GM23338 (cell line): ENCODE measurements around the gene FIG4.

Source experiments
- CREB1 ChIP-seq: fragments of 250-450 bp; sonication (Bioruptor Pico); IDR thresholded peaks from 2 replicates; pipeline ENCODE4 v1.5.0; 2020; ENCODE audit warnings: low read depth, mild to moderate bottlenecking, moderate library complexity
- EZH2 ChIP-seq: fragments of 200-600 bp; sonication (generic); IDR thresholded peaks from one replicate; pipeline ENCODE4 v1.8.0; 2017; ENCODE audit warnings: antibody characterized with exemption, mild to moderate bottlenecking, low read depth; ENCODE audit not compliant: unreplicated experiment
- EZH2phosphoT487 ChIP-seq: fragments of 200-600 bp; sonication (generic); IDR thresholded peaks from one replicate; pipeline ENCODE4 v1.8.1; 2018; ENCODE audit warnings: antibody characterized with exemption; ENCODE audit not compliant: unreplicated experiment
- JUNB ChIP-seq: IDR thresholded peaks from one replicate; pipeline ENCODE4 v1.6.1; 2016; ENCODE audit warnings: antibody characterized with exemption; ENCODE audit not compliant: unreplicated experiment
- NANOG ChIP-seq: IDR thresholded peaks from 2 replicates; pipeline ENCODE4 v1.6.1; 2016; ENCODE audit warnings: antibody characterized with exemption, borderline replicate concordance
- POLR2AphosphoS5 ChIP-seq: IDR thresholded peaks from 2 replicates; pipeline ENCODE4 v1.6.1; 2016; ENCODE audit warnings: antibody characterized with exemption, low read depth
- STAT1 ChIP-seq: IDR thresholded peaks from one replicate; pipeline ENCODE4 v1.6.1; 2016; ENCODE audit warnings: antibody characterized with exemption; ENCODE audit not compliant: unreplicated experiment
- ZNF114 ChIP-seq: fragments of 250-450 bp; sonication (Bioruptor Pico); IDR thresholded peaks from 2 replicates; pipeline ENCODE4 v1.5.0; 2020; ENCODE audit warnings: mild to moderate bottlenecking, moderate library complexity
- ZNF331 ChIP-seq: fragments of 250-450 bp; sonication (Bioruptor Pico); IDR thresholded peaks from 2 replicates; pipeline ENCODE4 v1.5.0; 2020; ENCODE audit warnings: low read depth, mild to moderate bottlenecking, moderate library complexity
- ZNF462 ChIP-seq: fragments of 250-450 bp; sonication (Bioruptor Pico); IDR thresholded peaks from 2 replicates; pipeline ENCODE4 v1.5.0; 2020; ENCODE audit warnings: mild to moderate bottlenecking, moderate library complexity
- TF ChIP-seq, protein P1 (sequence below), 2 experiments: fragments of 200-600 bp in 1 of 2; sonication (generic) in 1 of 2; conservative IDR thresholded peaks; 2 replicates each; pipeline versions ENCODE4 v1.5.1 to v1.6.1; 2016 to 2017; ENCODE audit warnings: antibody characterized with exemption in 2 of 2, low read depth in 2 of 2, mild to moderate bottlenecking in 2 of 2, moderate library complexity in 1 of 2
- TF ChIP-seq, protein P2 (sequence below): IDR thresholded peaks from one replicate; pipeline ENCODE4 v1.6.1; 2018; ENCODE audit warnings: antibody characterized with exemption; ENCODE audit not compliant: unreplicated experiment

DNA sequence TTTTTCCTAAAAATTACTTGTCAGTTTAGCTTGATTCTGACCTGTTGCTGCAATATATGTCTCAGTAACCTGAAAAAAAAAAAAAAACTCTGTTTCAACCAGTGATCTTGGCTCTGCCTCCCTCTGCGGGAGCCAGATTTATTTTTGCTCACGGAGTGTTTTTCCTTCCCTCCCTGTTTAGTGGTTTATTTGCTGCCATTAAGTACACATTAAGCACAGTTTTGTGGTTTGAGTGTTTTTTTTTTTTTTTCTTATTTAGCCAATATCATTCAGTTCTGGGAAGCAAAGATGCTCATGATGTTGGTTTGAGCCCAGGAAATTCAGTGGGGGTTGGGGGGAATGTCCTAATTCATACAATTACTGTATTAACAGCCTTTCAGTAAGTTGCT, 176.9 kb downstream of the FIG4 start:
- TF ChIP-seq, protein P1, sequence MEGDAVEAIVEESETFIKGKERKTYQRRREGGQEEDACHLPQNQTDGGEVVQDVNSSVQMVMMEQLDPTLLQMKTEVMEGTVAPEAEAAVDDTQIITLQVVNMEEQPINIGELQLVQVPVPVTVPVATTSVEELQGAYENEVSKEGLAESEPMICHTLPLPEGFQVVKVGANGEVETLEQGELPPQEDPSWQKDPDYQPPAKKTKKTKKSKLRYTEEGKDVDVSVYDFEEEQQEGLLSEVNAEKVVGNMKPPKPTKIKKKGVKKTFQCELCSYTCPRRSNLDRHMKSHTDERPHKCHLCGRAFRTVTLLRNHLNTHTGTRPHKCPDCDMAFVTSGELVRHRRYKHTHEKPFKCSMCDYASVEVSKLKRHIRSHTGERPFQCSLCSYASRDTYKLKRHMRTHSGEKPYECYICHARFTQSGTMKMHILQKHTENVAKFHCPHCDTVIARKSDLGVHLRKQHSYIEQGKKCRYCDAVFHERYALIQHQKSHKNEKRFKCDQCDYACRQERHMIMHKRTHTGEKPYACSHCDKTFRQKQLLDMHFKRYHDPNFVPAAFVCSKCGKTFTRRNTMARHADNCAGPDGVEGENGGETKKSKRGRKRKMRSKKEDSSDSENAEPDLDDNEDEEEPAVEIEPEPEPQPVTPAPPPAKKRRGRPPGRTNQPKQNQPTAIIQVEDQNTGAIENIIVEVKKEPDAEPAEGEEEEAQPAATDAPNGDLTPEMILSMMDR (conservative IDR thresholded peaks at IDR 0.05; ENCODE audit: low read depth in 2 of 2): no peak
- no peak for TF ChIP-seq EZH2
- TF ChIP-seq EZH2phosphoT487: no peak
- TF ChIP-seq POLR2AphosphoS5: no peak
- no peak for TF ChIP-seq CREB1 (CRISPR knock-in tag)
- TF ChIP-seq, protein P2, sequence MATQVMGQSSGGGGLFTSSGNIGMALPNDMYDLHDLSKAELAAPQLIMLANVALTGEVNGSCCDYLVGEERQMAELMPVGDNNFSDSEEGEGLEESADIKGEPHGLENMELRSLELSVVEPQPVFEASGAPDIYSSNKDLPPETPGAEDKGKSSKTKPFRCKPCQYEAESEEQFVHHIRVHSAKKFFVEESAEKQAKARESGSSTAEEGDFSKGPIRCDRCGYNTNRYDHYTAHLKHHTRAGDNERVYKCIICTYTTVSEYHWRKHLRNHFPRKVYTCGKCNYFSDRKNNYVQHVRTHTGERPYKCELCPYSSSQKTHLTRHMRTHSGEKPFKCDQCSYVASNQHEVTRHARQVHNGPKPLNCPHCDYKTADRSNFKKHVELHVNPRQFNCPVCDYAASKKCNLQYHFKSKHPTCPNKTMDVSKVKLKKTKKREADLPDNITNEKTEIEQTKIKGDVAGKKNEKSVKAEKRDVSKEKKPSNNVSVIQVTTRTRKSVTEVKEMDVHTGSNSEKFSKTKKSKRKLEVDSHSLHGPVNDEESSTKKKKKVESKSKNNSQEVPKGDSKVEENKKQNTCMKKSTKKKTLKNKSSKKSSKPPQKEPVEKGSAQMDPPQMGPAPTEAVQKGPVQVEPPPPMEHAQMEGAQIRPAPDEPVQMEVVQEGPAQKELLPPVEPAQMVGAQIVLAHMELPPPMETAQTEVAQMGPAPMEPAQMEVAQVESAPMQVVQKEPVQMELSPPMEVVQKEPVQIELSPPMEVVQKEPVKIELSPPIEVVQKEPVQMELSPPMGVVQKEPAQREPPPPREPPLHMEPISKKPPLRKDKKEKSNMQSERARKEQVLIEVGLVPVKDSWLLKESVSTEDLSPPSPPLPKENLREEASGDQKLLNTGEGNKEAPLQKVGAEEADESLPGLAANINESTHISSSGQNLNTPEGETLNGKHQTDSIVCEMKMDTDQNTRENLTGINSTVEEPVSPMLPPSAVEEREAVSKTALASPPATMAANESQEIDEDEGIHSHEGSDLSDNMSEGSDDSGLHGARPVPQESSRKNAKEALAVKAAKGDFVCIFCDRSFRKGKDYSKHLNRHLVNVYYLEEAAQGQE: no peak
- no peak for TF ChIP-seq NANOG
- no peak for TF ChIP-seq JUNB
- no peak for TF ChIP-seq ZNF114 (CRISPR knock-in tag)
- TF ChIP-seq STAT1: no peak
- TF ChIP-seq ZNF331 (CRISPR knock-in tag): no peak
- TF ChIP-seq ZNF462 (CRISPR knock-in tag): no peak
